Activated T-cell treated with anti-CD3 and anti-CD28 coated beads, Interleukin-2, amount 50 U/mL, for 24 hours (primary cell): ENCODE measurements around the gene CDHR4.
"Not testable (repeated sequence)": the region's sequence is repeated elsewhere in the genome, so short reads cannot be mapped to it uniquely, and the experiment has no call there.

ENCODE experiments used
- DNase-seq: peaks from one replicate; pipeline ENCODE4 v3.0.0-alpha.2; 2020
- H3K27ac Mint-ChIP-seq: 2 replicates; pipeline ENCODE4 v1.8.0; 2020; ENCODE audit warnings: mild to moderate bottlenecking, mixed read lengths
- H3K27me3 Mint-ChIP-seq: 2 replicates; pipeline ENCODE4 v1.8.0; 2020; ENCODE audit warnings: mixed read lengths
- H3K36me3 Mint-ChIP-seq: 2 replicates; pipeline ENCODE4 v1.8.0; 2020; ENCODE audit warnings: low read depth, mixed read lengths
- H3K4me1 Mint-ChIP-seq: 2 replicates; pipeline ENCODE4 v1.8.0; 2020; ENCODE audit warnings: low read depth, mixed read lengths
- H3K4me3 Mint-ChIP-seq: 2 replicates; pipeline ENCODE4 v1.8.0; 2020; ENCODE audit warnings: mild to moderate bottlenecking, moderate library complexity, mixed read lengths
- H3K9me3 Mint-ChIP-seq: 2 replicates; pipeline ENCODE4 v1.8.0; 2020; ENCODE audit warnings: mixed read lengths

CDHR4 gene

DNA sequence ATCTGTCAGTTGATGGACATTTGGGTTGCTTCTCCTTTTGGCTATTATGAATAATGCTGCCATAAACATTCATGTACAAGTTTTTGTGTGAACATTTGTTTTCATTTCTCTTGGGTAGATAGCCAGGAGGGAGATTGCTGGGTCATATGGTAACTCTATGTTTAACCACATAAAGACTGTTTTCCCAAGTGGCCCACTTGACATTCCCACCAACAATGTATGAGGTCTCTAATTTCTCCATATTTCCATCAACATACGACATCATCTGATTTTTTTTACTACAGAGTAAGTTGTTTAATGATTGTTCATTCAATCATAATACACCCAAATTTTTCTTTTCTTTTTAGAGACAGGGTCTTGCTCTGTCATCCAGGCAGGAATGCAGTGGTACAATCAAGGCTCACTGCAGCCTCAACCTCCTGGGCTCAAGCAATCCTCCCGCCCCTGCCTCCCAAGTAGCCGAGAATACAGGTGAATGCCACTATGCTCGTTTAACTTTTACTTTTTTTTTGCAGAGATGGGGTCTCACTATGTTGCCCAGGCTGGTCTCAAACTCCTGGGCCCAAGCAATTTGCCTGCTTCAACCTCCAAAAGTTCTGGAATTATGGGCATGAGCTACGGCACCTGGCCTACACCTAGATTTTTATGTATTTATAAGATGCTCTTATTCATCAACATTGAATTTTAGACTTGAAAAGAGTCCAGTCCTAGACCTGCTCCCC lies 20.2 kb downstream of the CDHR4 start:
- no peaks in the 10 kb centered on the region for H3K9me3 Mint-ChIP-seq
- peaks cover 52% of the 10 kb centered on the region for H3K4me1 Mint-ChIP-seq
- no peak for DNase-seq
- peak overlapping the region; percentile 16 for H3K27ac Mint-ChIP-seq
- peaks cover 70% of the 10 kb centered on the region for H3K36me3 Mint-ChIP-seq
- H3K27me3 Mint-ChIP-seq: no peaks in the 10 kb centered on the region
- no peak overlapping the region for H3K4me3 Mint-ChIP-seq

DNA sequence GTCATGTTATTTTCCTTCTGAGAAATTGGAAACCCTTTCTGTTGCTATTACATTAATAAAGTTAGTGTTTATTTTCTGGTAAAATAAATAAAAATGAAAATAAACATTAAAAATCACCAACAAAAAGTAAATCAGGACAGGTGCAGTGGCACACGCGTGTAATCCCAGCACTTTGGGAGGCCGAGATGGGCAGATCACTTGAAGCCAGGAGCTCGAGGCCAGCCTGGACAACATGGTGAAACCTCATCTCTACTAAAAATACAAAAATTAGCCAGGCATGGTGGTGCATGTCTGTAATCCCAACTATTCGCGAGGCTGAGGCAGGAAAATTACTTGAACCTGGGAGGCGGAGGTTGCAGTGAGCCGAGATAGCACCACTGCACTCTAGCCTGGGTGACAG lies 23.6 kb downstream of the CDHR4 start:
- H3K4me3 Mint-ChIP-seq, H3K27me3 Mint-ChIP-seq: not testable (repeated sequence)
- H3K4me1 Mint-ChIP-seq: peaks cover 48% of the 10 kb centered on the region

DNA sequence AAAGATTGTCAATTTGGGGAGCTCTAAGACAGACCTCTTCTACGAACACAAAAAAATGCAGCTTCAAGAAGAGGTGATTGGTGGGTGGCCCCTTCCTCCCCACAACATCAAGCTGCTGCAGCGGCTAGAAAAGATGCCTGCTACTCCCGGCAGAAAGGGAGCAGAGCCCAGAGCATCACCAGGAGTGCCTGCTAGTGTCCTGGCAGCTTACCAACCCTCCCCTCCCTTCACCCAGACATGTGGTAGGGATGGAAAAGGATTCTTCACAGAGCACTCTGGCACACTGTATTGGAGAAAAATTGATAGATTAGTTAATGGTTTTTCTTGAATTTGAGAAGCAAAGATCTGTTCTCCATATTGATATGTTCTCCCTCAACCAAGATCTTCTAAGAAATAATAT lies 24.1 kb downstream of the CDHR4 start:
- no peaks in the 10 kb centered on the region for H3K9me3 Mint-ChIP-seq
- no peak overlapping the region for H3K27ac Mint-ChIP-seq
- peak; percentile 8 for DNase-seq
- no peak overlapping the region for H3K4me3 Mint-ChIP-seq
- H3K4me1 Mint-ChIP-seq: peaks cover 46% of the 10 kb centered on the region
- peaks cover 46% of the 10 kb centered on the region for H3K36me3 Mint-ChIP-seq
- H3K27me3 Mint-ChIP-seq: no peaks in the 10 kb centered on the region

More for the DNA sequence above, 23.6 kb downstream of the CDHR4 start:
- not testable (repeated sequence) for DNase-seq, H3K27ac Mint-ChIP-seq, H3K9me3 Mint-ChIP-seq
- H3K36me3 Mint-ChIP-seq: peaks cover 49% of the 10 kb centered on the region

DNA sequence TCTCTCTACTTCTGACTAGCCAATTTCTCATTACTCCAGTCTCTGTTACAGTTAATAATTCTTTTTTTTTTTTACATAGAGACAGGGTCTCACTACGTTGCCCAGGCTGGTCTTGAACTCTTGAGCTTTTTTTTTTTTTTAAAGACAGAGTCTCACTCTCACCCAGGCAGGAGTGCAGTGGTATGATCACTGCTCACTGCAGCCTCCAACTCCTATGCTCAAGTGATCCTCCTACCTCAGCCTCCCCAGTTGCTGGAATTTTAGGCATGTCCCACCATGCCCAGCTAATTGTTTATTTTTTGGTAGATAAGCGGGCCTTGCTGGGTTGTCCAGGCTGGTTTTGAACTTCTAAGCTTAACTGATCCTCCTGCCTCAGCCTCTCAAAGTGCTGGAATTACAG lies 27.0 kb downstream of the CDHR4 start:
- Mint-ChIP-seq H3K4me1 (peaks cover 53% of the 10 kb centered on the region), H3K36me3 (peaks cover 53% of the 10 kb centered on the region), H3K9me3 (no peaks in the 10 kb centered on the region), H3K27ac (no peak overlapping the region), H3K4me3 (no peak overlapping the region), H3K27me3 (no peaks in the 10 kb centered on the region)
- DNase-seq: peak; percentile 6

DNA sequence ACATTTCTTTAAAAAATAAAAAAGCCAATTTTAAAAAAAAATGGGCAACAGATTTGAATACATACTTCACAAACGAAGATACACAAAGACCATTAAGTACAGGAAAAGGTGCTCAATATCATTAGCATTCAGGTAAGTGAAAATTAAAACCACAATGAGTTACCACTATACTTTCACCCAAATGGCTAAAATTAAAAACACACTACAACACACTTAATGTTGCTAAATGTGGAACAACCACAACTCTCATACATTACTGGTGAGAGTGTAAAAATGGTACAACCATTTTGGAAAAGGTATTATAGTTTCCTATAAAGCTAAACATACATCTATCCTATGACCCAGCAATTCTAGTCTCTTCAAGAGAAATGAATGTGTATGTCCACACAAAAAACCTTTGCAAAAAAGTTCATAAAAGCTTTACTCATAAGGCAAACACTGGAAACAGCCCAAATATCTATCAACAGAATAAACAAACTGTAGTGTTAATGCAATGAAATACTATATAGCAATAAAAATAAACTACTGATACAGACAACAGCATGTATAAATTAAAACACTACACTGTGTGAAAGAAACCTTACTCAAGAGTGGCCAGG lies 28.2 kb downstream of the CDHR4 start:
- H3K9me3 Mint-ChIP-seq: no peaks in the 10 kb centered on the region
- no peak overlapping the region for H3K4me3 Mint-ChIP-seq
- peaks cover 45% of the 10 kb centered on the region for H3K36me3 Mint-ChIP-seq
- DNase-seq: no peak
- peaks cover 50% of the 10 kb centered on the region for H3K4me1 Mint-ChIP-seq
- no peak overlapping the region for H3K27ac Mint-ChIP-seq
- H3K27me3 Mint-ChIP-seq: no peaks in the 10 kb centered on the region

DNA sequence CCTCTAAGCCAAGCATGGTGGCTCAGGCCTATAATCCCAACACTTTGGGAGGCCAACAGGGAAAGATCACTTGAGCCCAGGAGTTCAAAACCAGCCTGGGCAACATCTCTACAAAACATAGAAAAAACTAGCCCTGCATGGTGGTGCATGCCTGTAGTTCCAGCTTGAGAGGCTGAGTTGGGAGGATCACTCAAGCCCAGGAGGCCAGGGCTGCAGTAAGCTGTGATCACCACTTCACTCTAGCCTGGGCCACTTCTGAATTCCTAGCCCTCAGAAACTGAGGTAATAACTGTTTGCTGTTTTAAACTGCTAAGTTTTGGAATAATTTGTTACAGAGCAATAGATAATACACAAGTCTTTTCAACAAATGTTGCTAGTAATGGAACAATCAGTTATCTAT lies 29.7 kb downstream of the CDHR4 start:
- no peaks in the 10 kb centered on the region for H3K9me3 Mint-ChIP-seq
- H3K27ac Mint-ChIP-seq: peak overlapping the region; percentile 9
- peaks cover 38% of the 10 kb centered on the region for H3K36me3 Mint-ChIP-seq
- H3K27me3 Mint-ChIP-seq: no peaks in the 10 kb centered on the region
- H3K4me3 Mint-ChIP-seq: no peak overlapping the region
- H3K4me1 Mint-ChIP-seq: peaks cover 47% of the 10 kb centered on the region
- no peak for DNase-seq

DNA sequence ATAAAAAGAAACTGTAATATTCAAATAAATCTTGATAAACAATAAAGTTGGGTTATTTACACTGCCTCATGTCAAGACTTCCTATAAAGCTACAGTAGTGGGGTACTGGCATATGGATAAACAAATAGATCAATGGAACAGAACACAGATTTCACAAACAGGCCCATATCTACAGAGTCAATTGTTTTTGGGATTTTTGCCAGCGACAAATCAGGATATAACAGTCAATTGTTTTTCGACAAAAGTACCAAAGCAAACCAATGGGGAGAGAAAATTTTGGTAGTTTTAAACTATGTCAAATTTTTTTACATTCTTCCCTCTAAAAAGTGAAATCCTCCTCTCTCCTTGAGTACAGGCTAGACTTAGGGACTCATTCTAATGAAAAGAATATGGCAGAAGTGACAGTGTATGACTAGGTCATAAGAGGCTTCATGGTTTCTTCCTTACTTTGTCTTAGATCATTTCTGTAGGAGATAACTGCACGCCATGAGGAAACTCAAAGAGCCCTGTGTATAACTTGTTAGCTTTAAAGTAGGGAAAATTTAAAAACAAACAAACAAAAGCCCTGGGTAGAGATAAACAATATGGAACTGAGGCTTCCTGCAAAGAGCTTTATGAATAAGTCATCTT lies 30.3 kb downstream of the CDHR4 start:
- H3K27ac Mint-ChIP-seq: peak overlapping the region; percentile 9
- no peaks in the 10 kb centered on the region for H3K9me3 Mint-ChIP-seq
- H3K4me1 Mint-ChIP-seq: peaks cover 48% of the 10 kb centered on the region
- DNase-seq: no peak
- H3K36me3 Mint-ChIP-seq: peaks cover 39% of the 10 kb centered on the region
- H3K27me3 Mint-ChIP-seq: no peaks in the 10 kb centered on the region
- H3K4me3 Mint-ChIP-seq: no peak overlapping the region

DNA sequence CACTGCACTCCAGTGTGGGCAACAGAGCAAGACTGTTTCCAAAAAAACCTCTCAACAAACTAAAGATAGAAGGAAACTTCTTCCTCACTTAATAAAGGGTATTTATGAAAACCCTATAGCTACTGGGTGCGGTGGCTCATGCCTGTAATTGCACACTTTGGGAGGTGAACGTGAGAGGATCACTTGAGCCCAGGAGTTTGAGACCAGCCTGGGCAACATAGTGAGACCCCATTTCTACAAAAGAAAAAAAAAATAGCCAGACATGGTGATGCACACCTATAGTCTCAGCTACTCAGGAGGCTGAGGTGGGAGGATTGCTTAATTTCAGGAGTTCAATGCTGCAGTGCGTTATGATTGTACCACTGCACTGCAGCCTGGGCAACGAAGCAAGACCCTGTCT lies 35.7 kb downstream of the CDHR4 start:
- H3K27me3 Mint-ChIP-seq: no peaks in the 10 kb centered on the region
- no peaks in the 10 kb centered on the region for H3K9me3 Mint-ChIP-seq
- no peak overlapping the region for H3K27ac Mint-ChIP-seq
- no peak for DNase-seq
- H3K4me1 Mint-ChIP-seq: peaks cover 34% of the 10 kb centered on the region
- peaks cover 43% of the 10 kb centered on the region for H3K36me3 Mint-ChIP-seq
- H3K4me3 Mint-ChIP-seq: no peak overlapping the region

DNA sequence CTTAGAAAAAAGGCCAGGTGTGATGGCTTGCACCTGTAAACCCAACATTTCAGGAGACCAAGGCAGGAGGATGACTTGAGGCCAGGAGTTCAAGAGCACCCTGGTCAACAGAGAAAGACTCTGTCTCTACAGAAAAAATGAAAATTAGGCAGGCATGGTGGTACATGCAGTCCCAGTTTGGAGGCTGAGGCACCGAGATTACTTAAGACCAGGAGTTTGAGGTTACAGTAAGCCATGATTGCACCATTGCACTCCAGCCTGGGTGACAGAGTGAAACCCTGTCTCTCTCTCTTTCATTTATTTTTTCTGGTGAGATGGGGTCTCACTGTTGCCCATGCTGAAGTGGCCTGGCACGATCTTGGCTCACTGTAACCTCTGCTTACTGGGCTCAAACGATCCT lies 38.0 kb downstream of the CDHR4 start:
- H3K27me3 Mint-ChIP-seq: no peaks in the 10 kb centered on the region
- no peak overlapping the region for H3K4me3 Mint-ChIP-seq
- H3K27ac Mint-ChIP-seq: peak overlapping the region; percentile 44
- H3K4me1 Mint-ChIP-seq: peaks cover 33% of the 10 kb centered on the region
- no peak for DNase-seq
- H3K9me3 Mint-ChIP-seq: no peaks in the 10 kb centered on the region
- peaks cover 38% of the 10 kb centered on the region for H3K36me3 Mint-ChIP-seq

DNA sequence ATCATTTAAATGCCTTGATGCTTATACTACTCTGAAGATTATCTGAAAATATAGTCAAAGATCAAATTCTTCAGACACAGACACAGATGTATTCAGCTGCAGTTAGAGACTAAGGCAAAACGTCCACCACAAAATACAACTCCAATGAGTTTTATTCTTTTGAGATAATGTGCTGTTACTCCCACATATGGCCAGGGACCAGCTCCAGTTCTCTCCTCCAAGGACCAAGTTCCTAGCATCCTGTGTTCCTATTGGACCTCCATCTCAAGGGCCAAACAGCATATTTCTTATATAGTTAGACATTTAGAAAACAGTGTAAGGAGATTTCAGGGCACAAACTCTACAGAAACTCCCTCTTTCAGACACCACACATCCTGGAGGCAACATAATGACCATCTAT lies 40.4 kb downstream of the CDHR4 start:
- H3K36me3 Mint-ChIP-seq: peaks cover 29% of the 10 kb centered on the region
- H3K4me3 Mint-ChIP-seq: no peak overlapping the region
- H3K4me1 Mint-ChIP-seq: peaks cover 35% of the 10 kb centered on the region
- no peaks in the 10 kb centered on the region for H3K9me3 Mint-ChIP-seq
- DNase-seq: no peak
- H3K27ac Mint-ChIP-seq: no peak overlapping the region
- H3K27me3 Mint-ChIP-seq: no peaks in the 10 kb centered on the region

DNA sequence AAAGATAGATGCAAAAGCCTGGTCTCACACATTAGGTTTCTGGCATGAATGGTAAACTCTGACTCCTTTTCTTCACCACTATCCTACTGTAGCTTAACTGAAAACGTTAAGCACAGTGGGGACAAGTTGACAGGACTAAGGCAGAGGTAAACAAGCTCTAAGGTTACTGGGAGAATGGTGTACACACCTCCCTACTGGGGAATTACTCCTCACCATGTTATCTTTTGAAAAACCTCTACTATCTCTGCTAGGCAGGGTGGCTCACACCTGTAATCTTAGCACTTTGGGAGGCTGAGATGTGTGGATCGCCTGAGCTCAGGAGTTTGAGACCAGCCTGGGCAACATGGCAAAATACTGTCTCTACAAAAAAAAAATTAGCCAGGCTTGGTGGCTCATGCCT lies 42.5 kb downstream of the CDHR4 start:
- Mint-ChIP-seq H3K9me3 (no peaks in the 10 kb centered on the region), H3K36me3 (peaks cover 29% of the 10 kb centered on the region), H3K27ac (no peak overlapping the region), H3K4me3 (no peak overlapping the region), H3K4me1 (peaks cover 42% of the 10 kb centered on the region), H3K27me3 (no peaks in the 10 kb centered on the region)
- DNase-seq: no peak

DNA sequence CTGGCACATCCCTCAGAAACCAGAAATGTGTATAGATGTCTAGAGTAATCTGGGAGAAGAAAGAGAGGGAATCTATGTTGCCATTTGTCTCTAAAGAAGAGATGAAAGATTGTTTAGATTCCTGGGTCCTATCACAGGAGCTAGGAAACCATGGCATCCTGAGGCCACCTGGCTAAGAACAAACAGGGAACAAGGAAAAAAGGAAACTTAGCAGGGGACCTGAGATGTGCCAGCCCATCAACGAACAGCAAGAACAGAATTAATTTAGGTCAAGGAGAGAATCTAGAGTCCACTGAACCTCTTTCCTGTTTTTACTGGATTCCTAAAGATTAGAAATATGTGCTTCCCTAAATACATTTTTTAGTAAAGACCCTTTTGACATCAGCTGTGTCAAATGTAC lies 43.6 kb downstream of the CDHR4 start:
- Mint-ChIP-seq H3K27me3 (no peaks in the 10 kb centered on the region), H3K4me1 (peaks cover 40% of the 10 kb centered on the region), H3K9me3 (no peaks in the 10 kb centered on the region), H3K27ac (no peak overlapping the region), H3K36me3 (peaks cover 34% of the 10 kb centered on the region), H3K4me3 (no peak overlapping the region)
- no peak for DNase-seq

DNA sequence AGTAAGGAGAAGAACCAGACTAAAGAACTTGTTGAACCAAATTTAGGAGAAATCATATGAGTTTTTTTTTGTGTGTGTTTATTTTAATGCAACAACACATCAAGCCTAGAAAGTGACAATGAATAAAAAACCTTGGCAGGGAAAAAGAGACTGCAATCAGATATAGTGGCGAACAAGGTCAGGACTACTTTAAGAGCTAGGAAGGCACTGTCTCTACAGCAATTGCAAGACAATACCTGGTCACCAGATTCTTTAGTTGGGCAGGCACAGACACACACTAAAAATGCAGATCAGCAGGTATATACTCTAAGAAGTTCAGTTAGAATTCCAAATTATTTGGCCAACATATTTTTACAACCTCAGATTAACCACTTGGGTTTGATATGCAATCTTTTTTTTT lies 45.1 kb downstream of the CDHR4 start:
- DNase-seq: no peak
- Mint-ChIP-seq H3K4me1 (peaks cover 33% of the 10 kb centered on the region), H3K36me3 (peaks cover 29% of the 10 kb centered on the region), H3K27me3 (no peaks in the 10 kb centered on the region), H3K9me3 (no peaks in the 10 kb centered on the region), H3K4me3 (no peak overlapping the region), H3K27ac (no peak overlapping the region)

DNA sequence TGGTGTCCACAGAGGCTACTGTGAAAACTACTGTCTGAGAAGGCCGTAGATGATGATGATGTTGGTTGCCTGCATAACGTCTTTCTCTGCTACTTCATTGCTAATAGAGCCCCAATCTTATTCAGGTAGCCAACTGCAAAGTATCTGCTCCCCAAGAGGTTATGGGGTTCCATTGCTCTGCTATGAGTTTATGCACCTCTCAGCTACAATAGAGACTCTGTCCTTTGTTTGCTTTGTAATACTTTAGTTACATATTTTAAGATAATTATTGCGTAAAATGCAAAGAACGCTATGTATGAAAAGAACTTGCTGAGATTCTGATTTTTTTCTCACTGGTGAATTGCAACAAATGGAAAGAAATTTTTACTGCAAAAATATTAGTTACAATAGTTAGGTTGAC lies 48.2 kb downstream of the CDHR4 start:
- H3K27ac Mint-ChIP-seq: no peak overlapping the region
- no peak for DNase-seq

DNA sequence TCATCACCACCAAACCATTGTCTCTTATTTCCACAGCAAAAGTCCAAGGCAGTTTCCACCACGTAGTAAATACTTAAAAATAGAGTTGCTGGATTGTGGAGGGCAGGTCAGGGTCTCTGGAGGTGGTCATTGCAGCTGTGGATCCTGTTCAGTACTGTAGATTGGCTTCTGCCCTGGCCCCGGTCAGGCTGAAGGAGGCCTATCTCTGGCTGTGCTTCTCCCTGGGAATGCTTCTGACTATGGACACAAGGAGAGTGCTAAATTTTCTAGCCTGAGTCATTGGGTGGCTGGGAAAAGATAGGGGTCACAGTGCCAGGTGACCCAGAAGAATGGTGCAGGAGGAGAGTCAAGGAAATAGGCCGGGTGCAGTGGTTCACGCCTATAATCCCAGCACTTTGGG lies 49.6 kb downstream of the CDHR4 start:
- Mint-ChIP-seq H3K4me1 (peaks cover 15% of the 10 kb centered on the region), H3K9me3 (no peaks in the 10 kb centered on the region), H3K27ac (no peak overlapping the region), H3K4me3 (no peak overlapping the region), H3K36me3 (peaks cover 50% of the 10 kb centered on the region), H3K27me3 (no peaks in the 10 kb centered on the region)
- DNase-seq: no peak

More for the DNA sequence above, 48.2 kb downstream of the CDHR4 start:
- Mint-ChIP-seq H3K36me3 (peaks cover 43% of the 10 kb centered on the region), H3K4me1 (peaks cover 23% of the 10 kb centered on the region), H3K27me3 (no peaks in the 10 kb centered on the region), H3K4me3 (no peak overlapping the region), H3K9me3 (no peaks in the 10 kb centered on the region)
